DOHH2 (cell line): ENCODE results near the gene EFCAB5.

ENCODE experiments used
- EZH2phosphoT487 ChIP-seq: fragments of 200-600 bp; sonication (generic); IDR thresholded peaks from 2 replicates; pipeline ENCODE4 v1.6.1; 2017; ENCODE audit warnings: borderline replicate concordance, mild to moderate bottlenecking, antibody characterized with exemption, low read length, moderate library complexity, mixed read lengths
- TF ChIP-seq, protein P1 (sequence below): fragments of 200-600 bp; sonication (generic); IDR thresholded peaks from one replicate; pipeline ENCODE4 v1.5.1; 2014; ENCODE audit warnings: antibody characterized with exemption, mild to moderate bottlenecking, low read depth, low read length; ENCODE audit not compliant: poor library complexity, severe bottlenecking

DNA sequence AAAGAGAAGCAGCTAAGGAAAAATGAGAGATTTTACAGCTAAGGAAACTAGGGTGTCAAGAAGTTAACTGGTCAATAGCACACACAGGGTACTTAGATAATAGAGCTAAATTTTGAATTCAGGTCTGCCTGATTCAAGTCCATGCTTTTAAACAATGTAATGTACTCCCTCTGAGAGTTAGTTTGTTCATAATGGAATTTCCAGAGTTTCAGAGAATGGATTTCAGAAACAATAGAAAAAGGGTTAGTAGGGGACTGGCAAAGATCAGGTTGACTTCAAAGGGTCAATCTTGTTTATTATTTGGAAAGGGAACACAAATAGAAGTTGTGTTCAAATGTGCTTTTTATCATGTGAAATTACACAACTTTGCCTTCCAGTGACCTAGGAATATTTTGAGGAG is 193.1 kb downstream of the EFCAB5 start:
- TF ChIP-seq, protein P1, sequence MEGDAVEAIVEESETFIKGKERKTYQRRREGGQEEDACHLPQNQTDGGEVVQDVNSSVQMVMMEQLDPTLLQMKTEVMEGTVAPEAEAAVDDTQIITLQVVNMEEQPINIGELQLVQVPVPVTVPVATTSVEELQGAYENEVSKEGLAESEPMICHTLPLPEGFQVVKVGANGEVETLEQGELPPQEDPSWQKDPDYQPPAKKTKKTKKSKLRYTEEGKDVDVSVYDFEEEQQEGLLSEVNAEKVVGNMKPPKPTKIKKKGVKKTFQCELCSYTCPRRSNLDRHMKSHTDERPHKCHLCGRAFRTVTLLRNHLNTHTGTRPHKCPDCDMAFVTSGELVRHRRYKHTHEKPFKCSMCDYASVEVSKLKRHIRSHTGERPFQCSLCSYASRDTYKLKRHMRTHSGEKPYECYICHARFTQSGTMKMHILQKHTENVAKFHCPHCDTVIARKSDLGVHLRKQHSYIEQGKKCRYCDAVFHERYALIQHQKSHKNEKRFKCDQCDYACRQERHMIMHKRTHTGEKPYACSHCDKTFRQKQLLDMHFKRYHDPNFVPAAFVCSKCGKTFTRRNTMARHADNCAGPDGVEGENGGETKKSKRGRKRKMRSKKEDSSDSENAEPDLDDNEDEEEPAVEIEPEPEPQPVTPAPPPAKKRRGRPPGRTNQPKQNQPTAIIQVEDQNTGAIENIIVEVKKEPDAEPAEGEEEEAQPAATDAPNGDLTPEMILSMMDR, result no peak
- no peak for TF ChIP-seq EZH2phosphoT487
